GM13976 (cell line): ENCODE data around the gene FAF1.
"Not testable (repeated sequence)": the region's sequence is repeated elsewhere in the genome, so short reads cannot be mapped to it uniquely, and the experiment has no call there.

Experiments
- DNase-seq: peaks from one replicate; pipeline ENCODE4 v3.0.0; 2012; ENCODE audit warnings: low spot score
- CTCF ChIP-seq: IDR thresholded peaks from 2 replicates; pipeline ENCODE4 v1.5.1; 2012; ENCODE audit warnings: borderline replicate concordance, mild to moderate bottlenecking; ENCODE audit not compliant: insufficient read depth; ENCODE audit errors: extremely low read depth, missing control alignments, control extremely low read depth
- in situ Hi-C: fragments of 300-500 bp; cut with MboI; formaldehyde crosslinking; loops from one replicate; pipeline ENCODE4 v1.12.0; 2022; ENCODE audit warnings: low sequenced_read_pairs, mixed read lengths, inconsistent platforms; ENCODE audit not compliant: unreplicated experiment

The FAF1 gene

DNA sequence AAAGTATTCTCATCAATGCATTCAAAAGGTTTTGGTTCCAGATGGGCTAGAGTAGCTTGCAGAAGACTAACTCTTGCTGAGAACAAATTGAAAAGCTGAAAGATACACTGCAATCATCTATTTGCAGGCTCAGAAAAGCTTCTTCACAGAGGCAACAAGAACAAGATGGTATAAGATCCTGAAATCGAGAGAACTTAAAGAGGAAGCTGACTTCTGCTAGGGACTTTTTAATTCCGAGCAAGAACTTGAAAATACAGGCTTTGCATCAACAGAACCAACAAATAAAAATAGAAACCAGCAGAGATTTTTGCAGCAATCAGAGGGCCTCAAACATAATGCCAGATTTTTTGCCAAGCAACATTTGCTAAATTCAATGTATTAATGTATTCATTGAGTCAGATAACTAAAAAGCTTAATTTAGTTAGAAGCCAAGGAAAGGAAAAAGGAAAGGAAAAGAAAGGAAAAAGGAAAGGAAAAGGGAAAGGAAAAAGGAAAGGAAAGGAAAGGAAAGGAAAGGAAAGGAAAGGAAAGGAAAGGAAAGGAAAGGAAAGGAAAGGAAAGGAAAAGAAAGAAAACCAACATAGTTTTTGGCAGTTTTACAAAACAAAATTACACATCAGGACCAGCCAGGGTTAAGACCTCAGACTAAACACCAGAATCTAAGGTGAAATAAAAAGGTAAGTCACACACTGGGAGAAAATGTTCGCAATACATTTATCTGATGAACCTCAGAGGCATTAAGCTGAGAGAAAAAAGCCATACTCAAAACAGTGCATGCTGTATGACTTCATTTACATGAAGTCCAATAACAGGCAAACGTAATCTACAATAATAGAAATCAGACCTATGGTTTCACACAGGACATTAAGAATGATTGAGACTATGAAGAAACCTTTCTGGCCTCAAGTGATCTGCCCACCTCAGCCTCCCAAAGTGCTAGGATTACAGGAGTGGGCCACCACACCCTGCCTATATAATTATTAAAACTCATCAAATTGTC is 42.6 kb downstream of the FAF1 start:
- TF ChIP-seq CTCF: no peak
- in situ Hi-C loops: no loop called here
- peak; percentile 48 for DNase-seq

GRCh38 chr1:50915621-50916020 is 44.4 kb downstream of the FAF1 start:
- no peak for TF ChIP-seq CTCF
- in situ Hi-C loops: no loop called here
- DNase-seq: no peak

GRCh38 chr1:50913954-50914353 is 46.1 kb downstream of the FAF1 start:
- no peak for DNase-seq
- in situ Hi-C loops: no loop called here

GRCh38 chr1:50910356-50910755 is 49.7 kb downstream of the FAF1 start:
- in situ Hi-C loops, DNase-seq: not testable (repeated sequence)

More at GRCh38 chr1:50913954-50914353, 46.1 kb downstream of the FAF1 start:
- TF ChIP-seq CTCF: no peak

DNA sequence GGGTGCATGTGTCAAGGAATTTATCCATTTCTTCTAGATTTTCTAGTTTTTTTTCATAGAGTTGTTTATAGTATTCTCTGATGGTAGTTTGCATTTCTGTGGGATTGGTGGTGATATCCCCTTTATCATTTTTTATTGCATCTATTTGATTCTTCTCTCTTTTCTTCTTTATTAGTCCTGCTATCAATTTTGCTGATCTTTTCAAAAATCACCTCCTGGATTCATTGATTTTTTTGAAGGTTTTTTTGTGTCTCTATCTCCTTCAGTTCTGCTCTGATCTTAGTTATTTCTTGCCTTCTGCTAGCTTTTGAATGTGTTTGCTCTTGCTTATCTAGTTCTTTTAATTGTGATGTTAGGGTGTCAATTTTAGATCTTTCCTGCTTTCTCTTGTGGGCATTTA is 52.5 kb downstream of the FAF1 start:
- DNase-seq, in situ Hi-C loops: not testable (repeated sequence)

GRCh38 chr1:50906050-50906449 is 54.0 kb downstream of the FAF1 start:
- in situ Hi-C loops, DNase-seq: not testable (repeated sequence)

DNA sequence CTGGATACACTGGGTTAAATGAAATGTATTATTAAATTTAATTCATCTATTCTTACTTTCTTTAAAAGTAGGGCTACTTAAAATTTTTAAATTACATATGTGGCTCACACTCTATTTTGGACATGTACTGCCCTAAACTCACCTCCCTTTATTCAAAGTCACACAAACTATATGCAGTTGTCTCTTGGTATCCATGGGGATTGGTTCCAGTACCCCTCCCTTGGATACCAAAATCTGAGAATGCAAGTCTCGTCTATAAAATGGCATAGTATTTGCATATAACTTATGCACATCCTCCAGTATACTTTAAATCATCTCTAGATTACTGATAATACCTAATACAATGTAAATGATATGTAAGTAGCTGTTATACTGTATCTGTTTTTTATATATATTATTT is 57.6 kb downstream of the FAF1 start:
- in situ Hi-C loops: no loop called here
- DNase-seq: no peak
- no peak for TF ChIP-seq CTCF

DNA sequence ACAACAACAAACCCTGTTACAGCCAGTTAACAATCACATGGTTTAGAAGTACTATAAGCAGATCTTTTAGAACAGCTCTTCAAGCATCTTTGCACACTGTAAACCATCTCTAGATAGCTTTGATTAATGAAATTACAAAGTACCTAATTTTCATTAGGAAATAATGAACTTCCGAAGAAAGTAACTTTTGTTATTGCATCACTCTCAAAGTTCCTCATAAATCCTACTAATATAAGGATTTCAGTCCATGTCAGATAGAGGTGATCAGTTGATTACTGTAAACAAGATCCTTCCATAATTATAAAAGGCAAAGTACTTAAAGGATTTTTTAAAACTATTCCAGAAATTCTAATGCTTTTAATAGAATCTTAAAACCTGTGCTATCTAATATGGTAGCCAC is 58.2 kb downstream of the FAF1 start:
- in situ Hi-C loops: no loop called here
- no peak for TF ChIP-seq CTCF
- no peak for DNase-seq
